ENCODE results near the gene BBS7. TPM values are rescaled to one million over a fixed set of nuclear protein-coding genes. Genes with fewer than 3 reads are reported as not detected.

Gene BBS7
- total and polyA plus RNA-seq, 11 donors: 2.7 to 13.9 (median 4.9) TPM

- DNase-seq: peak in 4 of 5 donors; percentile 21 to 29 (median 24)
- no peaks in the 10 kb centered on the region for H3K36me3 ChIP-seq
- H3K9me3 ChIP-seq: no peaks in the 10 kb centered on the region
- no peak overlapping the region for H3K27ac ChIP-seq
- intact Hi-C loops (cut with DNase I): loop anchor here in 9 of 10 donors (5.0 to 10.0 kb wide), 4 partner anchors 314 to 677 kb away; no protein-coding TSS in a partner anchor
- TF ChIP-seq CTCF (IDR thresholded peaks at IDR 0.05) (peak; percentile 50 to 76 (median 64)), POLR2A (IDR thresholded peaks at IDR 0.05) (no peak)
- peaks cover 0 to 14% (median 0%) of the 10 kb centered on the region in 9 donors for H3K27me3 ChIP-seq
- no peak overlapping the region for H3K4me3 ChIP-seq
- peak in 2 of 4 donors; percentile 46 to 68 for ATAC-seq
- 53 to 60% (median 55%) methylated on average over 4 of the region's 4 CpGs for WGBS, 4 donors
- no peaks in the 10 kb centered on the region for H3K4me1 ChIP-seq
Observed at GRCh38 chr4:121900132-121900983, 30.1 kb upstream of the BBS7 start.

- Histone ChIP-seq H3K4me3 (no peak overlapping the region), H3K4me1 (no peaks in the 10 kb centered on the region), H3K9me3 (no peaks in the 10 kb centered on the region), H3K27ac (no peak overlapping the region), H3K27me3 (peaks cover 0 to 8% (median 0%) of the 10 kb centered on the region in 9 donors), H3K36me3 (no peaks in the 10 kb centered on the region)
- DNase-seq (no peak), ATAC-seq (no peak)
- TF ChIP-seq POLR2A (IDR thresholded peaks at IDR 0.05) (no peak), CTCF (IDR thresholded peaks at IDR 0.05) (no peak)
- intact Hi-C loops (cut with DNase I): loop anchor here in 1 of 10 donors (10.0 kb wide), 1 partner anchor 327 kb away; no protein-coding TSS in a partner anchor
- 40 to 53% (median 41%) methylated on average over 6 of the region's 6 CpGs for WGBS, 4 donors
Observed at GRCh38 chr4:121898150-121898549, 27.9 kb upstream of the BBS7 start.

GRCh38 chr4:121888134-121888533 lies 17.9 kb upstream of the BBS7 start:
- no peaks in the 10 kb centered on the region for H3K36me3 ChIP-seq
- H3K9me3 ChIP-seq: no peaks in the 10 kb centered on the region
- DNase-seq: no peak
- no peak for ATAC-seq
- H3K4me1 ChIP-seq: no peaks in the 10 kb centered on the region
- H3K27ac ChIP-seq: no peak overlapping the region
- intact Hi-C loops (cut with DNase I): no loop called here
- WGBS, 4 donors: 82 to 96% (median 95%) methylated on average over 1 of the region's 1 CpG
- TF ChIP-seq POLR2A (IDR thresholded peaks at IDR 0.05) (no peak), CTCF (IDR thresholded peaks at IDR 0.05) (no peak)
- no peaks in the 10 kb centered on the region for H3K27me3 ChIP-seq
- no peak overlapping the region for H3K4me3 ChIP-seq

- Histone ChIP-seq H3K27ac (no peak overlapping the region), H3K27me3 (no peaks in the 10 kb centered on the region), H3K4me3 (no peak overlapping the region), H3K9me3 (no peaks in the 10 kb centered on the region), H3K4me1 (no peaks in the 10 kb centered on the region), H3K36me3 (no peaks in the 10 kb centered on the region)
- DNase-seq (no peak), ATAC-seq (no peak)
- 94 to 98% (median 95%) methylated on average over 2 of the region's 2 CpGs for WGBS, 4 donors
- no peak for TF ChIP-seq POLR2A (IDR thresholded peaks at IDR 0.05)
- no peak for TF ChIP-seq CTCF (IDR thresholded peaks at IDR 0.05)
- intact Hi-C loops (cut with DNase I): no loop called here
Observed at GRCh38 chr4:121885115-121885514, 14.8 kb upstream of the BBS7 start.

Data from heart left ventricle (tissue), 16 donors.